A549 (cell line): ENCODE data around the gene TSPAN14. TPM values are rescaled to one million over a fixed set of nuclear protein-coding genes. Genes with fewer than 3 reads are reported as not detected.
A peak's percentile ranks its signal among the peaks of the same experiment; 100 is the strongest.

ENCODE experiments used
- ATAC-seq, 2 experiments: fragments of 200-7000 bp in 1 of 2; fragments of >200 bp in 1 of 2; cut with Nextera tagmentation in 1 of 2; cut with Tn5 transposase in 1 of 2; 3 replicates each; pipeline versions ENCODE4 v1.8.0 to v1.9.1; 2018 to 2020; ENCODE audit warnings: mild to moderate bottlenecking in 1 of 2, moderate library complexity in 1 of 2
- CTCF ChIA-PET: fragments of 300-600 bp; sonication (Branson Sonifier 250); formaldehyde crosslinking; extraction: SDS; loops from one replicate; lab custom pipeline; 2021; ENCODE audit warnings: antibody characterized with exemption, inconsistent platforms; lab: Yijun Ruan, JAX
- POLR2A ChIA-PET: fragments of 350-600 bp; formaldehyde crosslinking; extraction: SDS; loops from one replicate; lab custom pipeline; 2021; ENCODE audit warnings: antibody characterized with exemption, inconsistent platforms; lab: Yijun Ruan, JAX
- DNase-seq, 2 experiments: peaks; one replicate each; pipeline versions ENCODE4 v3.0.0 to v3.0.0-alpha.2; 2011 to 2016; ENCODE audit warnings: low read depth in 1 of 2, low spot score in 1 of 2
- FAIRE-seq: peaks from 2 replicates; lab custom pipeline; 2011; peaks lifted over from hg19 to GRCh38; lab: Jason Lieb, UNC
- H3K27ac ChIP-seq, 2 experiments: fragments of >200 bp; sonication (Bioruptor Twin); formaldehyde crosslinking; 3 replicates each; pipeline ENCODE4 v1.5.1; 2016 to 2017
- H3K4me1 ChIP-seq: fragments of >200 bp; sonication (Bioruptor Twin); formaldehyde crosslinking; 3 replicates; pipeline ENCODE4 v1.6.1; 2016
- H3K4me2 ChIP-seq: fragments of >200 bp; sonication (Bioruptor Twin); formaldehyde crosslinking; 3 replicates; pipeline ENCODE4 v1.6.1; 2016
- H3K4me3 ChIP-seq: fragments of >200 bp; sonication (Bioruptor Twin); formaldehyde crosslinking; 3 replicates; pipeline ENCODE4 v1.5.1; 2016
- H3K9me3 ChIP-seq: fragments of >200 bp; sonication (Bioruptor Twin); formaldehyde crosslinking; 3 replicates; pipeline ENCODE4 v1.6.1; 2016
- BHLHE40 ChIP-seq: IDR thresholded peaks from 2 replicates; pipeline ENCODE4 v1.6.1; 2012; ENCODE audit warnings: low read depth, low read length, inconsistent platforms
- FOSB ChIP-seq: fragments of 250-450 bp; sonication (Bioruptor Pico); IDR thresholded peaks from 2 replicates; pipeline ENCODE4 v1.5.0; 2020; ENCODE audit warnings: mild to moderate bottlenecking, moderate library complexity
- FOSL2 ChIP-seq, 2 experiments: fragments of 450-650 bp in 1 of 2; fragments of >200 bp in 1 of 2; sonication (Bioruptor Twin) in 1 of 2; formaldehyde crosslinking; IDR thresholded peaks; 2 replicates each; pipeline versions ENCODE4 v1.5.0 to v1.6.1; 2016 to 2020; ENCODE audit warnings: mild to moderate bottlenecking in 1 of 2, moderate library complexity in 1 of 2
- HDAC2 ChIP-seq: fragments of 200-600 bp; sonication (generic); IDR thresholded peaks from 2 replicates; pipeline ENCODE4 v1.6.1; 2016
- HOXB5 ChIP-seq: fragments of 250-450 bp; sonication (Bioruptor Pico); IDR thresholded peaks from 2 replicates; pipeline ENCODE4 v1.5.0; 2020; ENCODE audit warnings: mild to moderate bottlenecking, moderate library complexity
- POLR2A ChIP-seq: IDR thresholded peaks from 2 replicates; pipeline ENCODE4 v1.6.1; 2012; ENCODE audit warnings: mild to moderate bottlenecking, low read length
- RARB ChIP-seq: fragments of 250-450 bp; sonication (Bioruptor Pico); IDR thresholded peaks from 2 replicates; pipeline ENCODE4 v1.8.0; 2021; ENCODE audit warnings: mild to moderate bottlenecking, moderate library complexity
- ZC3H11A ChIP-seq: fragments of 450-650 bp; IDR thresholded peaks from 2 replicates; pipeline ENCODE4 v1.6.1; 2014; ENCODE audit warnings: antibody characterized with exemption, mild to moderate bottlenecking
- WGBS: methylation state at CpG from one replicate; pipeline ENCODE4 v1.1.6; 2017; ENCODE audit errors: missing lambda C conversion rate; 5-methylcytosine and 5-hydroxymethylcytosine counted together
- polyA plus RNA-seq, 4 experiments: library from polyadenylated mRNA; depleted of rRNA in 3 of 4; stranded (reverse); fragments of >200 nt; fragmentation: RNase III in 1 of 4; extraction: RNeasy Plus Mini Kit Qiagen cat#74134 plus additional on column Dnase treatment in 1 of 4; gene quantifications; 2 replicates in 3 of 4; 3 replicates in 1 of 4; pipeline ENCODE4 v1.2.3, GENCODE V29; 2011 to 2017
- TF ChIP-seq, protein P1 (sequence below): IDR thresholded peaks from 2 replicates; pipeline ENCODE4 v1.6.1; 2012
- TF ChIP-seq, protein P2 (sequence below): fragments of >200 bp; sonication (Bioruptor Twin); formaldehyde crosslinking; IDR thresholded peaks from 3 replicates; pipeline ENCODE4 v1.6.1; 2016
- TF ChIP-seq, protein P3 (sequence below): fragments of >200 bp; sonication (Bioruptor Twin); formaldehyde crosslinking; IDR thresholded peaks from 2 replicates; pipeline ENCODE4 v1.6.1; 2016
- TF ChIP-seq, protein P4 (sequence below): fragments of 150-350 bp; IDR thresholded peaks from 2 replicates; pipeline ENCODE4 v1.6.1; 2014; ENCODE audit warnings: low read depth, mild to moderate bottlenecking, low read length
- TF ChIP-seq, protein P5 (sequence below): fragments of >200 bp; sonication (Bioruptor Twin); formaldehyde crosslinking; IDR thresholded peaks from 3 replicates; pipeline ENCODE4 v1.5.1; 2016
- TF ChIP-seq, protein P6 (sequence below): fragments of 250-450 bp; sonication (Bioruptor Pico); IDR thresholded peaks from 2 replicates; pipeline ENCODE4 v1.5.0; 2021; ENCODE audit warnings: mild to moderate bottlenecking, moderate library complexity, borderline replicate concordance

Gene TSPAN14
- polyA plus RNA-seq, 2 of the 4 experiments (the other 2 are of a cell fraction), result 87.0 to 124 TPM

DNA sequence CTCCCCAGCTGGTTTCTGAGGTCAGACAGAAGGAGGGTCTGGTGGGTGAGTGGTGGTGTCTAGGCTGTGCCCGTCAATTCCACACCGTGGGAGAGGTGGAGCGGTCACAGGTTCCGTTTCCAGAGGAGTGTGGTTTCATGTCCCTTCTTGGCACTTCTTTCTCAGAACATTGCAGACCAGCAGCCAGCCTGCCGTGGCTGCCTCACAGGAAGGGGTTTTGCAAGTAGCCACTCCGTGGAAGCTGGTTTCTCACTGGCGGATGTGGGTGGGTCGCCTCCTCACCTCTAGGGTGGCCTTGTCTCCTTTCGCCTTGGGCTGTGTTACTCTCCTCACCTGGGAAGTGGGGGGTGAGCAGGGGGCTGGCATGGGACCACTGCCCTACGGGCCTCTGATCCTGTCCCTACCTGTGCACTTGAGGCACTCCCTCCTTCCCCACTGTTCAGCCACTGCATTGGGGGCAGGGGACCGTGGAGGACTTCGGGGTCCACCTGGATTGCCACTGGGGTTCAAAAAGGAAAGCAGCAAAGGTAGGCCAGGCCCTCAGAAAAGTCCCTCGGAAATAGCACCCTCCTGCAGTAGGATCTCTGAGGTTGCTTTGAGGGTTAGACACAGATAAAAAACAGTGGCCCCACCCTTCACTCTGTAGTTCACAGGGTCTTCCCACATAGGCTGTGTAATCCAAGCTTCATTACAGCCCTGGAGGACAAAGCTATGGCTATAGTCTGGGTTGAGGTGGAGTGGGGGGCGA, 33.9 kb downstream of the TSPAN14 start:
- 96% methylated on average over 14 of the region's 14 CpGs for WGBS
- H3K9me3 ChIP-seq, result no peaks in the 10 kb centered on the region
- peak overlapping the region; percentile 35 to 90 for H3K27ac ChIP-seq
- POLR2A ChIA-PET, result no interaction called here
- no peak for DNase-seq
- TF ChIP-seq ZC3H11A (no peak), HOXB5 (CRISPR knock-in tag) (no peak), POLR2A (no peak), HDAC2 (no peak), RARB (CRISPR knock-in tag) (no peak)
- TF ChIP-seq, protein P1, sequence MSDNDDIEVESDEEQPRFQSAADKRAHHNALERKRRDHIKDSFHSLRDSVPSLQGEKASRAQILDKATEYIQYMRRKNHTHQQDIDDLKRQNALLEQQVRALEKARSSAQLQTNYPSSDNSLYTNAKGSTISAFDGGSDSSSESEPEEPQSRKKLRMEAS, result no peak
- TF ChIP-seq, protein P2, sequence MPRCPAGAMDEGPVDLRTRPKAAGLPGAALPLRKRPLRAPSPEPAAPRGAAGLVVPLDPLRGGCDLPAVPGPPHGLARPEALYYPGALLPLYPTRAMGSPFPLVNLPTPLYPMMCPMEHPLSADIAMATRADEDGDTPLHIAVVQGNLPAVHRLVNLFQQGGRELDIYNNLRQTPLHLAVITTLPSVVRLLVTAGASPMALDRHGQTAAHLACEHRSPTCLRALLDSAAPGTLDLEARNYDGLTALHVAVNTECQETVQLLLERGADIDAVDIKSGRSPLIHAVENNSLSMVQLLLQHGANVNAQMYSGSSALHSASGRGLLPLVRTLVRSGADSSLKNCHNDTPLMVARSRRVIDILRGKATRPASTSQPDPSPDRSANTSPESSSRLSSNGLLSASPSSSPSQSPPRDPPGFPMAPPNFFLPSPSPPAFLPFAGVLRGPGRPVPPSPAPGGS, result no peak
- TF ChIP-seq, protein P3, sequence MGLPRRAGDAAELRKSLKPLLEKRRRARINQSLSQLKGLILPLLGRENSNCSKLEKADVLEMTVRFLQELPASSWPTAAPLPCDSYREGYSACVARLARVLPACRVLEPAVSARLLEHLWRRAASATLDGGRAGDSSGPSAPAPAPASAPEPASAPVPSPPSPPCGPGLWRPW, result no peak
- H3K4me2 ChIP-seq, result peak overlapping the region; percentile 16; the same call in 1 of the 3 replicates
- no peak for ATAC-seq
- CTCF ChIA-PET, result interaction anchor here (1.0 to 4.5 kb wide), 8 partner anchors 10 to 44 kb away, joined by 3 to 27 read pairs (median 5); no protein-coding TSS in a partner anchor
- no peak for FAIRE-seq
- peaks cover 99% of the 10 kb centered on the region for H3K4me1 ChIP-seq
- H3K4me3 ChIP-seq, result no peak overlapping the region

DNA sequence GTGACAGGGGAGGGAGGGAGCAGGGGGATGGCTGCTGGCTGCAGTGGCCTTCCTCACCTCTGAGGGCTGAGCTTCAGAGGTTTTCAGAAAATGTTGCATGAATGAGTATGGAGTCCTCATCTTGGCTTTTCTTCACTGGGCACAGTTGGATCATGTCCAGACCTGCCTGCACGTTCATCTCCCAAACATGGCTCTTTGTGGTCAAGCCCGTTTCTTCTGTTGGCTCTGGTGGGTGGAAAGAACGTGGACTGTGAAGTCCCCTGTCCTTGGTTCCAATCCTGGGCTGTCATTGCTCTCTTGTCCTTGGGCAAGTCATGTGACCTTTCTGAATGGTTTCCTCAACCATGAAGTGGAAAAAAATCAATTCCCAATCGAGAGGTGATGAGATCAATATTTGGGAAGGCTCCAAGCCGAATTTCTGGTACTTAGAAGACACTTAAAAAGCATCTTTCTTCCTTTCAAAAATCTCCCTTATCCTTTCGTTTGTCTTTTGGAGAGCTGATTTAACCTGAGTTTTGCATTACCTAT, 34.5 kb downstream of the TSPAN14 start:
- H3K4me1 ChIP-seq, result peaks cover 99% of the 10 kb centered on the region
- TF ChIP-seq, protein P4, sequence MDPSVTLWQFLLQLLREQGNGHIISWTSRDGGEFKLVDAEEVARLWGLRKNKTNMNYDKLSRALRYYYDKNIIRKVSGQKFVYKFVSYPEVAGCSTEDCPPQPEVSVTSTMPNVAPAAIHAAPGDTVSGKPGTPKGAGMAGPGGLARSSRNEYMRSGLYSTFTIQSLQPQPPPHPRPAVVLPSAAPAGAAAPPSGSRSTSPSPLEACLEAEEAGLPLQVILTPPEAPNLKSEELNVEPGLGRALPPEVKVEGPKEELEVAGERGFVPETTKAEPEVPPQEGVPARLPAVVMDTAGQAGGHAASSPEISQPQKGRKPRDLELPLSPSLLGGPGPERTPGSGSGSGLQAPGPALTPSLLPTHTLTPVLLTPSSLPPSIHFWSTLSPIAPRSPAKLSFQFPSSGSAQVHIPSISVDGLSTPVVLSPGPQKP, result no peak
- TF ChIP-seq BHLHE40 (no peak), FOSL2 (IDR thresholded peaks at IDR 0.05) (no peak), FOSL2 (CRISPR knock-in tag; IDR thresholded peaks at IDR 0.05) (no peak), FOSB (CRISPR knock-in tag) (no peak)
- TF ChIP-seq, protein P5, sequence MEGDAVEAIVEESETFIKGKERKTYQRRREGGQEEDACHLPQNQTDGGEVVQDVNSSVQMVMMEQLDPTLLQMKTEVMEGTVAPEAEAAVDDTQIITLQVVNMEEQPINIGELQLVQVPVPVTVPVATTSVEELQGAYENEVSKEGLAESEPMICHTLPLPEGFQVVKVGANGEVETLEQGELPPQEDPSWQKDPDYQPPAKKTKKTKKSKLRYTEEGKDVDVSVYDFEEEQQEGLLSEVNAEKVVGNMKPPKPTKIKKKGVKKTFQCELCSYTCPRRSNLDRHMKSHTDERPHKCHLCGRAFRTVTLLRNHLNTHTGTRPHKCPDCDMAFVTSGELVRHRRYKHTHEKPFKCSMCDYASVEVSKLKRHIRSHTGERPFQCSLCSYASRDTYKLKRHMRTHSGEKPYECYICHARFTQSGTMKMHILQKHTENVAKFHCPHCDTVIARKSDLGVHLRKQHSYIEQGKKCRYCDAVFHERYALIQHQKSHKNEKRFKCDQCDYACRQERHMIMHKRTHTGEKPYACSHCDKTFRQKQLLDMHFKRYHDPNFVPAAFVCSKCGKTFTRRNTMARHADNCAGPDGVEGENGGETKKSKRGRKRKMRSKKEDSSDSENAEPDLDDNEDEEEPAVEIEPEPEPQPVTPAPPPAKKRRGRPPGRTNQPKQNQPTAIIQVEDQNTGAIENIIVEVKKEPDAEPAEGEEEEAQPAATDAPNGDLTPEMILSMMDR, result no peak
- TF ChIP-seq, protein P6, sequence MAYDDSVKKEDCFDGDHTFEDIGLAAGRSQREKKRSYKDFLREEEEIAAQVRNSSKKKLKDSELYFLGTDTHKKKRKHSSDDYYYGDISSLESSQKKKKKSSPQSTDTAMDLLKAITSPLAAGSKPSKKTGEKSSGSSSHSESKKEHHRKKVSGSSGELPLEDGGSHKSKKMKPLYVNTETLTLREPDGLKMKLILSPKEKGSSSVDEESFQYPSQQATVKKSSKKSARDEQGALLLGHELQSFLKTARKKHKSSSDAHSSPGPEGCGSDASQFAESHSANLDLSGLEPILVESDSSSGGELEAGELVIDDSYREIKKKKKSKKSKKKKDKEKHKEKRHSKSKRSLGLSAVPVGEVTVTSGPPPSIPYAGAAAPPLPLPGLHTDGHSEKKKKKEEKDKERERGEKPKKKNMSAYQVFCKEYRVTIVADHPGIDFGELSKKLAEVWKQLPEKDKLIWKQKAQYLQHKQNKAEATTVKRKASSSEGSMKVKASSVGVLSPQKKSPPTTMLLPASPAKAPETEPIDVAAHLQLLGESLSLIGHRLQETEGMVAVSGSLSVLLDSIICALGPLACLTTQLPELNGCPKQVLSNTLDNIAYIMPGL (CRISPR knock-in tag), result no peak
- TF ChIP-seq, protein P1, result no peak
- TF ChIP-seq, all 56 proteins: peak for 0
- H3K9me3 ChIP-seq, result no peaks in the 10 kb centered on the region
- CTCF ChIA-PET, result interaction anchor here (1.0 to 1.7 kb wide), 8 partner anchors 9 to 48 kb away, joined by 3 to 7 read pairs (median 4); no protein-coding TSS in a partner anchor
- H3K27ac ChIP-seq, result peak overlapping the region; percentile 35 to 90
- whole genome bisulfite sequencing, result 78% methylated on average over 6 of the region's 6 CpGs
- no peak for DNase-seq
- no peak overlapping the region for H3K4me3 ChIP-seq
- H3K4me2 ChIP-seq, result peak overlapping the region; percentile 16; the same call in 1 of the 3 replicates
- FAIRE-seq, result no peak
- POLR2A ChIA-PET, result no interaction called here
- ATAC-seq, result no peak
